AG09319 (cell line): Measurements from ENCODE around the gene TMEM158.

Experiments
- DNase-seq: peaks from one replicate; pipeline ENCODE4 v3.0.0-alpha.2; 2010; ENCODE audit warnings: low read depth; ENCODE audit errors: extremely low read depth
- TF ChIP-seq, protein P1 (sequence below): IDR thresholded peaks from 2 replicates; pipeline ENCODE4 v1.5.1; 2011; ENCODE audit warnings: low read depth, mild to moderate bottlenecking, inconsistent platforms, low read length, moderate library complexity

TMEM158 gene

DNA sequence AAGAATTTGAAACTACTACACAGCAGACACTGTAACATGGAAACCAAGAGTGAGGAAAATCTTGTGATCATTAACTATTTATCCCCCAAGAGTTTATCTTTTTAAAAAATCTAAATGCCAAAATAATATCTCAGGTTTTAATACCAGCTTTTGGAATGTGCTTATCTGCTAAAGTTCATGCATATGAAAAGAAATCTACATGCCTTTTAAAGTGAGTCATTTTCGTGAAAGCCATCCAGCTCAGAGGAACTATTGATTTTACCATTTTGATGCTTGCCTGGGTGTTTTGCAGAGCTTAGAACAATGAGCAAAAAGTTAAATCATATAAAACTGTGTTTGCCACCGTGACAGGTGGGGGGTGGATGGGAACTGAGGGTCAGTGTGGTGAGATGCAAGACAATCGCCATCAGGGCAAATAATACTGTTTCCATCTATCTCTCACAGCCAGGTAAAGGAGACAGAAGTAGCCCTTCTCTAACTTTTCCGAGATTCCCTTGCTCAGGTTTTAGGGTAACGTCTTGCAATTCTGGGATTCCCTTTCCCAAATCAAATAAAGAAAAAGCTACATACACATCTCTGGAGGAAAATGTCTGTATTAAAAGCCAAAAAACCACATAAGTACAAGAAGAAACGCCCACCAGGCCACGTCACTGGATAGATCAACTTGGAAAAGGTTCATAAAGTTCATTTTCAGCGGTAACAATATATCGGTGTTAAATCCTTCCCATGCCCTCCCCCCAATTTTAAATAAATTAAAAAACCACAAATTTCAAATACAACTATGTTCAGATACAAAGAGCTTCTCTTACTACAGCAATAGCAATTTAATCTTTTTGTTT is 2.0 kb downstream of the TMEM158 start:
- DNase-seq = no peak
- TF ChIP-seq, protein P1, sequence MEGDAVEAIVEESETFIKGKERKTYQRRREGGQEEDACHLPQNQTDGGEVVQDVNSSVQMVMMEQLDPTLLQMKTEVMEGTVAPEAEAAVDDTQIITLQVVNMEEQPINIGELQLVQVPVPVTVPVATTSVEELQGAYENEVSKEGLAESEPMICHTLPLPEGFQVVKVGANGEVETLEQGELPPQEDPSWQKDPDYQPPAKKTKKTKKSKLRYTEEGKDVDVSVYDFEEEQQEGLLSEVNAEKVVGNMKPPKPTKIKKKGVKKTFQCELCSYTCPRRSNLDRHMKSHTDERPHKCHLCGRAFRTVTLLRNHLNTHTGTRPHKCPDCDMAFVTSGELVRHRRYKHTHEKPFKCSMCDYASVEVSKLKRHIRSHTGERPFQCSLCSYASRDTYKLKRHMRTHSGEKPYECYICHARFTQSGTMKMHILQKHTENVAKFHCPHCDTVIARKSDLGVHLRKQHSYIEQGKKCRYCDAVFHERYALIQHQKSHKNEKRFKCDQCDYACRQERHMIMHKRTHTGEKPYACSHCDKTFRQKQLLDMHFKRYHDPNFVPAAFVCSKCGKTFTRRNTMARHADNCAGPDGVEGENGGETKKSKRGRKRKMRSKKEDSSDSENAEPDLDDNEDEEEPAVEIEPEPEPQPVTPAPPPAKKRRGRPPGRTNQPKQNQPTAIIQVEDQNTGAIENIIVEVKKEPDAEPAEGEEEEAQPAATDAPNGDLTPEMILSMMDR = no peak

DNA sequence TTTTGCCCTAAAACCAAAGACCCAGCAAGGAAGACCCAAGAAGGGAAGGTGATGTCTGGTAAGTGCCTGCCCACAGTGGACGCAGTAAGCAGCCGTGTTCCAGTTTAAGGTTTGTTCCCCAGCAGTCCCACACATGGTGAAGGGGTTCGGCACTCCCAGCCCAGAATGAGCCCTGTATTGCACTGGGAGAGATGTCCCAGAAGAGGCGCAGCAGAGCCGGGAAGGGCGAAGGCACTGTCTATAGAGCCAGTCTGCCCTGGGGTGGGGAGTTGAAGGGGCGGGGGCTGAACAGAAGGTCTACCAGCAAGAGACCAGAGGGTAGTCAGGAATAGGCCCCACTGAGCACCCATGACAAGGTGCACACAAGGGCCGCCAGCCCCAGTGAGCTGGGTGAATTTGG is 6.4 kb downstream of the TMEM158 start:
- DNase-seq = no peak
- TF ChIP-seq, protein P1 = no peak

DNA sequence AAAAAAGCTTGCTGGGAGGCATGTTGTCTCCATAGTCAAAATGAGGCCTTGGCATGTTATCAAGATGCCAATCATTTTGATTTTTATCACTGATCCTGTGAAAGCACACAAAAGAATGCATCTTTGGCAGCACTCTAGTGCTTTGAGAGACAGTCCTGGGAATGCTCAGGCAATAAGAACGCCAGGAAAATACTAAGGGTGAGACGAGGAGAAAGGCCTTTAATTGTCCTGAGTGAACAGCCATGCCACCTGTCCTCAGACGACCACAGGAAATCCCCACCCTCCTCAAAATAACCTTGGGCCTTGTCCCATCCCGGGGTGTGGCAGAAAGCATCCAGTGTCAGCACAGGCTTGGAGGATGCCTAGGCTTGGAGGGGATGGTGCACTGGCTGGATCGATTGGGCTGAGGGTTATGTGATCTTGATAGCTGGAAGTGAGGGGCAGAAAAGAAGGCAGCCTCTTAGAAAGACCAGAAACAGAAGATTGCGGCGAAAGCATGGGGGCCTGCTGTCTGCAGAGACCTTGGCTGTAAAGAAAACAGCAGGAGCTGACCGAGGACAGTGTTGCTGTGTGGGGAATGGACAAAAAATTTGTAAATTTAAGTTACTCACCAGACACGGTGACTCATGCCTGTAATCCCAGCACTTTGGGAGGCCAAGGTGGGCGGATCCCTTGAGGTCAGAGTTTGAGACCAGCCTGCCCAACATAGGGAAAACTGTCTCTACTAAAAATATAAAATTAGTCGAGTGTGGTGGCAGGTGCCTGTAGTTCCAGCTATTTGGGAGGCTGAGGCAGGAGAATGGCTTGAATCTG is 7.3 kb downstream of the TMEM158 start:
- no peak for DNase-seq
- TF ChIP-seq, protein P1 = no peak

DNA sequence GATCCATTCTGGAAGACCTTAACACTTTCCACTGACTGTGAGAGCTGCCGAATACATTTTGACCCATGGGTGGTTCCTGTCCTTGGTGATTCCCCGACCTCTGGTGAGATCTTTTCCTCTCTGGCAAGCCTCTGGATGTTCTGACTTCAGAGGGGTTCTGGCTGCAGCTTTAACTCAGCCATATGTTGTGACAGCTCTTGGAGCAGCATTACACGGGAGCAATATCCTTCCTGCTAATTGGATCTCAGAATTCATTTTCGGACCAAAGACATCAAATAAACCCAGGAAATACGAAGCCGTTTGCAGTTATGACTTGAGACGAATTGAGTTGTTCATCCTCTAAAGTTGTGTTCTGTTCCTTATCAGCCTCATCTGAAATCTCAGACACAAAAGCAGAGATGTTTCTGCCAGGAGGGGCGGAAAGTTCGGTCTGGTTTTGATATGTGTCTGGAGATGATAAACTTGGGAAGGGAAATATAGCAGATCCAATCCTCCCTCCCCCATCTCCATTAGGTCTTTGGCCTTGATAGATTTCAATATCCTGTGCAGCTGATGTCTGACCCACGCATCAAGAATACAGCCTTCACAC is 10.0 kb downstream of the TMEM158 start:
- DNase-seq = no peak

DNA sequence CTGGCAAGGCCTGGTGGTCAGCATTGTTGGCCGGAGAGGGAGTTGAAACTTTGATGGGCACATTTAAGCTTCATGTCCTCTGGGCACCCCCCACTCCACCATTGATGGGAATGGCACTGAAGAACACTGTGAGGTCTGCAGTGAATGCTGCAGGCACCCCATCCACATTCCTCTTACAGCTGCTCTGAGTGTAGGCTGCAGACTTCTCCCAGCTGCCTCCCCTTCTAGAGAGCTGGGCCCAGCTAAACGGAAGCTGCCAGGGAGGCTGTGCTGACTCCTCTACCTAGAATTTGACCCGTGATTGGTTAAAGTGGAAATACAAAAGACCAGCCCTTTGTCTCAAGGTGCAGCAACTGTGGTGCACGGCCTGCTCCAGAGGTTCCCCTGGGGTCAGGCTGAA is 10.6 kb downstream of the TMEM158 start:
- no peak for DNase-seq
- TF ChIP-seq, protein P1 = no peak

More for the DNA sequence above, 10.0 kb downstream of the TMEM158 start:
- TF ChIP-seq, protein P1 = no peak

DNA sequence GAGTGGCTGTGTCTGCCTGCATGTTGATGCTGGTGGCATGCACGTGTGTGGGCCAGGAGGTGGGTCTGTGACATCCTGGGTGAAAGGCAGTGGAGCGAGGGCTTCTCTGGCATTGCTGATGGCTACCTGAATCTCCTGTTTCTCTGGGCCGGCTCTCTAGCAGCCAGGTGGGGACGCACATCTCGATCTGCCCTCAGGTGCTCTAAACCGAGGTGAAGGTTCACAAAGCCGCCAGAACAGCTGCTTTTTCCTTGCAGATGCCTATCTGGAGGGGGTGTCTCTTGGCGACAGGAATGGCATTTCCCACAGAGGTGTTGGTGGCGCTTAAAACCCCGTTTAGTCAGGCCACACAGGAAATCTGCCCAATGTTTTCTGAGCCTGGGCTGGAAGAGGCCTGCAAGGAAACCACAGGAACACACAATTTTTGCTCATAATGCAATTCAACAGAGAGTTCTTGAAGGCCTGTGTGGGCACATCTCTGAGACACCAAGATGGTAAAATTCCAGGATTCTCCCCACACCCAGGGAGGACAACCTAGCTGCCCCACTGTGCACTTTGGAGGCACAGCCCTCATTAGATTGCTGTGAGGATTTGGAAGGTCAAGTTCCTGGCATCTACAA is 11.9 kb downstream of the TMEM158 start:
- TF ChIP-seq, protein P1 = no peak
- DNase-seq = no peak
